Measurements from ENCODE around the gene LAMA4.

LAMA4 gene

DNA sequence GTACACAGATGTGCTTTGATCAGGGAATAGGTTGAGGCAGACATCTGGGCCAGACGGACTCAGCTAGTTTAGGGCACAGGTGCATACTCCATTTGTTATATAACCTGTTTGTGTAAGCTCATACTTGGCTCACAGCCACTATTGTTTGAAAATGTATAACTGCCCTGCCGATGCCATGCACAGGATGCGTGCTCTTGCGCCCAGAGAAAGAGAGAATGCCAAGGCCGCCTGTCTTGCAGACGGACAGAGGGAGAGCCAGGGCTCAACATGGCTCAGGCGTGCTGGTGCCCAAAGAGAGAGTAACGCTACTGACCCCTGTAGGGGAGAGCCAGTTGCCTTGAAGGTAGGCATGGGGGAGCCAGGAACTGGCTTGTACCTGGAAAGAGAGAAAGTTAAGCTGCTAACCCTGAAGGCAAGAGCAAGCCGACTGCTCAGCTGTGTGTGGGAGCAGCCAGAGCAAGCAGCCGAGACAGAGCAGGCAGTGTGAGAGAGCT, 109.2 kb downstream of the LAMA4 start:
- TF ChIP-seq SNAI2 (CRISPR knock-in tag; IDR thresholded peaks at IDR 0.05) (no peak), GLIS3 (CRISPR knock-in tag; IDR thresholded peaks at IDR 0.05) (no peak), ZFP3 (CRISPR knock-in tag; IDR thresholded peaks at IDR 0.05) (no peak), TCF4 (CRISPR knock-in tag; IDR thresholded peaks at IDR 0.05; ENCODE audit: borderline replicate concordance) (no peak), ZNF70 (CRISPR knock-in tag; IDR thresholded peaks at IDR 0.05) (no peak), ZNF8 (CRISPR knock-in tag; IDR thresholded peaks at IDR 0.05) (no peak), OSR1 (CRISPR knock-in tag; IDR thresholded peaks at IDR 0.05) (no peak), ZNF565 (CRISPR knock-in tag; conservative IDR thresholded peaks at IDR 0.05; ENCODE audit: low read depth) (no peak), ESRRG (CRISPR knock-in tag; IDR thresholded peaks at IDR 0.05) (no peak), TOX (CRISPR knock-in tag; IDR thresholded peaks at IDR 0.05; ENCODE audit: borderline replicate concordance) (no peak), ARNTL (CRISPR knock-in tag; IDR thresholded peaks at IDR 0.05; ENCODE audit: borderline replicate concordance, low read depth) (no peak), RARB (CRISPR knock-in tag; IDR thresholded peaks at IDR 0.05) (no peak), PPARA (CRISPR knock-in tag; IDR thresholded peaks at IDR 0.05; ENCODE audit: borderline replicate concordance) (no peak), ZC3H10 (CRISPR knock-in tag; IDR thresholded peaks at IDR 0.05) (no peak), BACH2 (CRISPR knock-in tag; IDR thresholded peaks at IDR 0.05; ENCODE audit: borderline replicate concordance) (no peak)
- TF ChIP-seq, protein P1, sequence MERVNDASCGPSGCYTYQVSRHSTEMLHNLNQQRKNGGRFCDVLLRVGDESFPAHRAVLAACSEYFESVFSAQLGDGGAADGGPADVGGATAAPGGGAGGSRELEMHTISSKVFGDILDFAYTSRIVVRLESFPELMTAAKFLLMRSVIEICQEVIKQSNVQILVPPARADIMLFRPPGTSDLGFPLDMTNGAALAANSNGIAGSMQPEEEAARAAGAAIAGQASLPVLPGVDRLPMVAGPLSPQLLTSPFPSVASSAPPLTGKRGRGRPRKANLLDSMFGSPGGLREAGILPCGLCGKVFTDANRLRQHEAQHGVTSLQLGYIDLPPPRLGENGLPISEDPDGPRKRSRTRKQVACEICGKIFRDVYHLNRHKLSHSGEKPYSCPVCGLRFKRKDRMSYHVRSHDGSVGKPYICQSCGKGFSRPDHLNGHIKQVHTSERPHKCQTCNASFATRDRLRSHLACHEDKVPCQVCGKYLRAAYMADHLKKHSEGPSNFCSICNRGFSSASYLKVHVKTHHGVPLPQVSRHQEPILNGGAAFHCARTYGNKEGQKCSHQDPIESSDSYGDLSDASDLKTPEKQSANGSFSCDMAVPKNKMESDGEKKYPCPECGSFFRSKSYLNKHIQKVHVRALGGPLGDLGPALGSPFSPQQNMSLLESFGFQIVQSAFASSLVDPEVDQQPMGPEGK (CRISPR knock-in tag; IDR thresholded peaks at IDR 0.05; ENCODE audit: borderline replicate concordance), result no peak
- no peak for ATAC-seq

- TF ChIP-seq TCF4 (CRISPR knock-in tag; IDR thresholded peaks at IDR 0.05; ENCODE audit: borderline replicate concordance) (peak; percentile 65; the same call in 1 of the 2 replicates), ARNTL (CRISPR knock-in tag; IDR thresholded peaks at IDR 0.05; ENCODE audit: borderline replicate concordance, low read depth) (no peak)
- peak; percentile 90 for ATAC-seq
These were observed 110.0 kb downstream of the LAMA4 start for GRCh38 chr6:112144145-112144926.

DNA sequence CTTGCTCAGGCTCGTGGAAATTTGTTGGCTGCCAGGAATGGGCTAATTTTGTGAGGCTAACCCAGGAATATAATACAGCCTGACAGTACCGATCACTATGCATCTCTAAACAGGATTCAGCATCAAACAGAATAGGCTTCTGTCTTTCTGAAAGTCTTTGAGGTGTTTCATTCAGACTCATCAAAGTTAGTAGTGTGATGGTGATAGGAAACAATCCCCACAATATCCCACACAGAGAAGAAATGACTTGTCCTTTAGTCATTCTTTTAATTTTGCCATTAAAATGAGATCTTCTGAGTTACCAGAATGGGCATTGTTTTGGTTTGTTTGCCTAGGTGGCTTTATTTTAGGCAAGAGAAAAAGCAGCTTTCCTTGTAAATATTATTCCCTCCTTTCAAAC, 112.7 kb downstream of the LAMA4 start:
- TF ChIP-seq, protein P2, sequence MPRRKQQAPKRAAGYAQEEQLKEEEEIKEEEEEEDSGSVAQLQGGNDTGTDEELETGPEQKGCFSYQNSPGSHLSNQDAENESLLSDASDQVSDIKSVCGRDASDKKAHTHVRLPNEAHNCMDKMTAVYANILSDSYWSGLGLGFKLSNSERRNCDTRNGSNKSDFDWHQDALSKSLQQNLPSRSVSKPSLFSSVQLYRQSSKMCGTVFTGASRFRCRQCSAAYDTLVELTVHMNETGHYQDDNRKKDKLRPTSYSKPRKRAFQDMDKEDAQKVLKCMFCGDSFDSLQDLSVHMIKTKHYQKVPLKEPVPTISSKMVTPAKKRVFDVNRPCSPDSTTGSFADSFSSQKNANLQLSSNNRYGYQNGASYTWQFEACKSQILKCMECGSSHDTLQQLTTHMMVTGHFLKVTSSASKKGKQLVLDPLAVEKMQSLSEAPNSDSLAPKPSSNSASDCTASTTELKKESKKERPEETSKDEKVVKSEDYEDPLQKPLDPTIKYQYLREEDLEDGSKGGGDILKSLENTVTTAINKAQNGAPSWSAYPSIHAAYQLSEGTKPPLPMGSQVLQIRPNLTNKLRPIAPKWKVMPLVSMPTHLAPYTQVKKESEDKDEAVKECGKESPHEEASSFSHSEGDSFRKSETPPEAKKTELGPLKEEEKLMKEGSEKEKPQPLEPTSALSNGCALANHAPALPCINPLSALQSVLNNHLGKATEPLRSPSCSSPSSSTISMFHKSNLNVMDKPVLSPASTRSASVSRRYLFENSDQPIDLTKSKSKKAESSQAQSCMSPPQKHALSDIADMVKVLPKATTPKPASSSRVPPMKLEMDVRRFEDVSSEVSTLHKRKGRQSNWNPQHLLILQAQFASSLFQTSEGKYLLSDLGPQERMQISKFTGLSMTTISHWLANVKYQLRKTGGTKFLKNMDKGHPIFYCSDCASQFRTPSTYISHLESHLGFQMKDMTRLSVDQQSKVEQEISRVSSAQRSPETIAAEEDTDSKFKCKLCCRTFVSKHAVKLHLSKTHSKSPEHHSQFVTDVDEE (CRISPR knock-in tag; IDR thresholded peaks at IDR 0.05), result no peak
- ATAC-seq, result no peak

- ATAC-seq, result no peak
- TF ChIP-seq, protein P1 (CRISPR knock-in tag; IDR thresholded peaks at IDR 0.05; ENCODE audit: borderline replicate concordance), result no peak
- TF ChIP-seq, protein P3, sequence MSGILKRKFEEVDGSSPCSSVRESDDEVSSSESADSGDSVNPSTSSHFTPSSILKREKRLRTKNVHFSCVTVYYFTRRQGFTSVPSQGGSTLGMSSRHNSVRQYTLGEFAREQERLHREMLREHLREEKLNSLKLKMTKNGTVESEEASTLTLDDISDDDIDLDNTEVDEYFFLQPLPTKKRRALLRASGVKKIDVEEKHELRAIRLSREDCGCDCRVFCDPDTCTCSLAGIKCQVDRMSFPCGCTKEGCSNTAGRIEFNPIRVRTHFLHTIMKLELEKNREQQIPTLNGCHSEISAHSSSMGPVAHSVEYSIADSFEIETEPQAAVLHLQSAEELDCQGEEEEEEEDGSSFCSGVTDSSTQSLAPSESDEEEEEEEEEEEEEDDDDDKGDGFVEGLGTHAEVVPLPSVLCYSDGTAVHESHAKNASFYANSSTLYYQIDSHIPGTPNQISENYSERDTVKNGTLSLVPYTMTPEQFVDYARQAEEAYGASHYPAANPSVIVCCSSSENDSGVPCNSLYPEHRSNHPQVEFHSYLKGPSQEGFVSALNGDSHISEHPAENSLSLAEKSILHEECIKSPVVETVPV (CRISPR knock-in tag; IDR thresholded peaks at IDR 0.05), result no peak
These were observed 115.3 kb downstream of the LAMA4 start for GRCh38 chr6:112139052-112139451.

- no peak for ATAC-seq
- TF ChIP-seq, protein P1 (CRISPR knock-in tag; IDR thresholded peaks at IDR 0.05; ENCODE audit: borderline replicate concordance), result no peak
- TF ChIP-seq SNAI2 (CRISPR knock-in tag; IDR thresholded peaks at IDR 0.05) (no peak), ISL1 (CRISPR knock-in tag; IDR thresholded peaks at IDR 0.05) (no peak), ZFP3 (CRISPR knock-in tag; IDR thresholded peaks at IDR 0.05) (no peak)
- TF ChIP-seq, protein P2 (CRISPR knock-in tag; IDR thresholded peaks at IDR 0.05), result no peak
These were observed 123.5 kb downstream of the LAMA4 start for GRCh38 chr6:112130878-112131277.

Data from SK-N-SH treated with all-trans-retinoic acid at 6 μM for 48 hours (cell line).